A673 (cell line): ENCODE data around the gene WDHD1. TPM values are rescaled to one million over a fixed set of nuclear protein-coding genes. Genes with fewer than 3 reads are reported as not detected.

Experiments used
- BruUV-seq: library from RNA; stranded (reverse); fragments of 400-500 nt; replicated peaks from 2 replicates; lab custom pipeline; 2021; lab: Mats Ljungman, UMichigan
- CTCF ChIA-PET: fragments of 300-600 bp; sonication (Branson Sonifier 250); formaldehyde crosslinking; loops from one replicate; lab custom pipeline; 2022; ENCODE audit warnings: antibody characterized with exemption; lab: Charles Lee
- POLR2A ChIA-PET: fragments of 300-600 bp; sonication (Branson Sonifier 250); formaldehyde crosslinking; loops from one replicate; lab custom pipeline; 2022; ENCODE audit warnings: antibody characterized with exemption; ENCODE audit not compliant: low non-redundant PET; lab: Charles Lee
- DNase-seq: peaks from one replicate; pipeline ENCODE4 v3.0.0-alpha.2; 2015; ENCODE audit warnings: low spot score
- H3K27ac ChIP-seq: fragments of 200-600 bp; sonication (generic); 2 replicates; pipeline ENCODE4 v1.5.1; 2016; ENCODE audit warnings: mixed run types, low read depth, mild to moderate bottlenecking, mixed read lengths, antibody characterized with exemption, low read length; ENCODE audit not compliant: poor library complexity, severe bottlenecking
- H3K27me3 ChIP-seq: fragments of 200-600 bp; sonication (generic); replicated peaks from 2 replicates; pipeline ENCODE4 v1.6.1; 2017; ENCODE audit warnings: mixed run types, low read depth, mild to moderate bottlenecking, mixed read lengths, antibody characterized with exemption, low read length; ENCODE audit not compliant: insufficient read depth, poor library complexity
- H3K36me3 ChIP-seq: fragments of 200-600 bp; sonication (generic); 2 replicates; pipeline ENCODE4 v1.6.1; 2016; ENCODE audit warnings: mixed run types, mild to moderate bottlenecking, mixed read lengths, antibody characterized with exemption, low read length; ENCODE audit not compliant: insufficient read depth, poor library complexity, severe bottlenecking
- H3K4me1 ChIP-seq: fragments of 200-600 bp; sonication (generic); 2 replicates; pipeline ENCODE4 v1.6.1; 2017; ENCODE audit warnings: mixed run types, mild to moderate bottlenecking, mixed read lengths, antibody characterized with exemption, low read length; ENCODE audit not compliant: insufficient read depth, poor library complexity, severe bottlenecking
- H3K4me3 ChIP-seq: fragments of 200-600 bp; sonication (generic); 2 replicates; pipeline ENCODE4 v1.5.1; 2016; ENCODE audit warnings: low read depth, mixed run types, mild to moderate bottlenecking, mixed read lengths, low read length; ENCODE audit not compliant: poor library complexity, severe bottlenecking
- H3K9me3 ChIP-seq: fragments of 200-600 bp; sonication (generic); 2 replicates; pipeline ENCODE4 v1.6.1; 2016; ENCODE audit warnings: mixed run types, low read depth, mild to moderate bottlenecking, mixed read lengths, antibody characterized with exemption, low read length; ENCODE audit not compliant: poor library complexity, severe bottlenecking
- CTCF ChIP-seq: fragments of 300-800, 200-600 bp; sonication (generic); conservative IDR thresholded peaks from 2 replicates; pipeline ENCODE4 v1.5.1; 2017; ENCODE audit warnings: low read depth, mild to moderate bottlenecking, antibody characterized with exemption, low read length, moderate library complexity, mixed read lengths
- EZH2 ChIP-seq: fragments of 200-600 bp; sonication (generic); IDR thresholded peaks from 2 replicates; pipeline ENCODE4 v1.6.1; 2017; ENCODE audit warnings: borderline replicate concordance, low read depth, mild to moderate bottlenecking, mixed read lengths, antibody characterized with exemption, low read length; ENCODE audit not compliant: poor library complexity, severe bottlenecking
- intact Hi-C: fragments of 100-400 bp; cut with micrococcal nuclease; formaldehyde crosslinking; loops from one replicate; pipeline ENCODE4 v1.10.0; 2022; ENCODE audit not compliant: unreplicated experiment
- total RNA-seq: library from RNA; stranded (reverse); gene quantifications from 2 replicates; pipeline ENCODE4 v1.2.3, GENCODE V29; 2021

WDHD1 gene
- total RNA-seq, 1 experiment from 2014 or later, result 52.7 TPM

GRCh38 chr14:55005071-55005470, 21.8 kb downstream of the WDHD1 start:
- intact Hi-C loops, result no loop called here
- Histone ChIP-seq H3K27ac (no peak overlapping the region), H3K4me3 (no peak overlapping the region), H3K9me3 (no peaks in the 10 kb centered on the region), H3K4me1 (no peaks in the 10 kb centered on the region), H3K36me3 (peaks cover 69% of the 10 kb centered on the region), H3K27me3 (no peaks in the 10 kb centered on the region)
- POLR2A ChIA-PET, result no interaction called here
- TF ChIP-seq CTCF (no peak), EZH2 (no peak)
- DNase-seq, result no peak
- CTCF ChIA-PET, result no interaction called here
- BruUV-seq, result no TSS peak

- DNase-seq, result no peak
- CTCF ChIA-PET, result no interaction called here
- no TSS peak for BruUV-seq
These were observed 26.5 kb downstream of the WDHD1 start for GRCh38 chr14:55000381-55000780.

GRCh38 chr14:54985156-54985555, 41.7 kb downstream of the WDHD1 start:
- Histone ChIP-seq H3K27ac (no peak overlapping the region), H3K9me3 (no peaks in the 10 kb centered on the region), H3K36me3 (peaks cover 72% of the 10 kb centered on the region), H3K27me3 (no peaks in the 10 kb centered on the region), H3K4me3 (no peak overlapping the region), H3K4me1 (no peaks in the 10 kb centered on the region)
- intact Hi-C loops, result loop anchor here (10.0 kb wide), 1 partner anchor 420 kb away; the partner anchor contains the start of gene SAMD4A
- CTCF ChIA-PET, result no interaction called here
- no peak for DNase-seq
- TF ChIP-seq EZH2 (no peak), CTCF (no peak)
- POLR2A ChIA-PET, result no interaction called here
- no TSS peak for BruUV-seq

More at GRCh38 chr14:55000381-55000780, 26.5 kb downstream of the WDHD1 start:
- no peaks in the 10 kb centered on the region for H3K4me1 ChIP-seq
- intact Hi-C loops, result no loop called here
- H3K27ac ChIP-seq, result no peak overlapping the region
- no peak for TF ChIP-seq EZH2
- TF ChIP-seq CTCF, result no peak
- no peaks in the 10 kb centered on the region for H3K27me3 ChIP-seq
- H3K4me3 ChIP-seq, result no peak overlapping the region
- H3K9me3 ChIP-seq, result no peaks in the 10 kb centered on the region
- peaks cover 48% of the 10 kb centered on the region for H3K36me3 ChIP-seq
- POLR2A ChIA-PET, result no interaction called here
